A673 (cell line): Measurements from ENCODE around the gene PRKCA. TPM values are rescaled to one million over a fixed set of nuclear protein-coding genes. Genes with fewer than 3 reads are reported as not detected.

Source experiments
- BruUV-seq: library from RNA; stranded (reverse); fragments of 400-500 nt; replicated peaks from 2 replicates; lab custom pipeline; 2021; lab: Mats Ljungman, UMichigan
- CTCF ChIA-PET: fragments of 300-600 bp; sonication (Branson Sonifier 250); formaldehyde crosslinking; loops from one replicate; lab custom pipeline; 2022; ENCODE audit warnings: antibody characterized with exemption; lab: Charles Lee
- POLR2A ChIA-PET: fragments of 300-600 bp; sonication (Branson Sonifier 250); formaldehyde crosslinking; loops from one replicate; lab custom pipeline; 2022; ENCODE audit warnings: antibody characterized with exemption; ENCODE audit not compliant: low non-redundant PET; lab: Charles Lee
- DNase-seq: peaks from one replicate; pipeline ENCODE4 v3.0.0-alpha.2; 2015; ENCODE audit warnings: low spot score
- H3K27ac ChIP-seq: fragments of 200-600 bp; sonication (generic); 2 replicates; pipeline ENCODE4 v1.5.1; 2016; ENCODE audit warnings: mixed run types, low read depth, mild to moderate bottlenecking, mixed read lengths, antibody characterized with exemption, low read length; ENCODE audit not compliant: poor library complexity, severe bottlenecking
- H3K27me3 ChIP-seq: fragments of 200-600 bp; sonication (generic); replicated peaks from 2 replicates; pipeline ENCODE4 v1.6.1; 2017; ENCODE audit warnings: mixed run types, low read depth, mild to moderate bottlenecking, mixed read lengths, antibody characterized with exemption, low read length; ENCODE audit not compliant: insufficient read depth, poor library complexity
- H3K36me3 ChIP-seq: fragments of 200-600 bp; sonication (generic); 2 replicates; pipeline ENCODE4 v1.6.1; 2016; ENCODE audit warnings: mixed run types, mild to moderate bottlenecking, mixed read lengths, antibody characterized with exemption, low read length; ENCODE audit not compliant: insufficient read depth, poor library complexity, severe bottlenecking
- H3K4me1 ChIP-seq: fragments of 200-600 bp; sonication (generic); 2 replicates; pipeline ENCODE4 v1.6.1; 2017; ENCODE audit warnings: mixed run types, mild to moderate bottlenecking, mixed read lengths, antibody characterized with exemption, low read length; ENCODE audit not compliant: insufficient read depth, poor library complexity, severe bottlenecking
- H3K4me3 ChIP-seq: fragments of 200-600 bp; sonication (generic); 2 replicates; pipeline ENCODE4 v1.5.1; 2016; ENCODE audit warnings: low read depth, mixed run types, mild to moderate bottlenecking, mixed read lengths, low read length; ENCODE audit not compliant: poor library complexity, severe bottlenecking
- H3K9me3 ChIP-seq: fragments of 200-600 bp; sonication (generic); 2 replicates; pipeline ENCODE4 v1.6.1; 2016; ENCODE audit warnings: mixed run types, low read depth, mild to moderate bottlenecking, mixed read lengths, antibody characterized with exemption, low read length; ENCODE audit not compliant: poor library complexity, severe bottlenecking
- EZH2 ChIP-seq: fragments of 200-600 bp; sonication (generic); IDR thresholded peaks from 2 replicates; pipeline ENCODE4 v1.6.1; 2017; ENCODE audit warnings: borderline replicate concordance, low read depth, mild to moderate bottlenecking, mixed read lengths, antibody characterized with exemption, low read length; ENCODE audit not compliant: poor library complexity, severe bottlenecking
- intact Hi-C: fragments of 100-400 bp; cut with micrococcal nuclease; formaldehyde crosslinking; loops from one replicate; pipeline ENCODE4 v1.10.0; 2022; ENCODE audit not compliant: unreplicated experiment
- total RNA-seq: library from RNA; stranded (reverse); gene quantifications from 2 replicates; pipeline ENCODE4 v1.2.3, GENCODE V29; 2021
- TF ChIP-seq, protein P1 (sequence below): fragments of 300-800, 200-600 bp; sonication (generic); conservative IDR thresholded peaks from 2 replicates; pipeline ENCODE4 v1.5.1; 2017; ENCODE audit warnings: low read depth, mild to moderate bottlenecking, antibody characterized with exemption, low read length, moderate library complexity, mixed read lengths

The PRKCA gene
- total RNA-seq, 1 experiment from 2014 or later, result 16.3 TPM

DNA sequence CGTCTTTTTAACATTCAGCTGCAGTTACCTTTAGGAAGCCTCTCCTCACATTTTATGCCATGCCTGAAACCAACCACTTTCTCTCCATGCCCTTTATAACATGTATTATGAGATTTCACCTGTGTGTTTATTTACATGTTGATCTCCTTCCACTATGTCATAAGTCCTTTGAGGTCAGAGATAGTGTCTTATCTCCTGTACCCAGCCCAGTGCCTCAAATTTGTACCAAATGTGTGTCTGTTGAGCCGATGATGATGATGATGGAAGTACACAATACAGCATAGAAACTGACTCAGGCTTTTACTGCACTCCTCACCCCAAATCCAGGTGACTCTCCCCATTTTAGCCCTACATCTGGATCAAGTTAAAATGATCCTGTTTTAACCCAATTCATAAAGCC lies 353.0 kb downstream of the PRKCA start:
- CTCF ChIA-PET, result interaction anchor here (1.1 kb wide), 1 partner anchor 18 kb away, joined by 3 read pairs; no protein-coding TSS in a partner anchor
- no peak for DNase-seq

DNA sequence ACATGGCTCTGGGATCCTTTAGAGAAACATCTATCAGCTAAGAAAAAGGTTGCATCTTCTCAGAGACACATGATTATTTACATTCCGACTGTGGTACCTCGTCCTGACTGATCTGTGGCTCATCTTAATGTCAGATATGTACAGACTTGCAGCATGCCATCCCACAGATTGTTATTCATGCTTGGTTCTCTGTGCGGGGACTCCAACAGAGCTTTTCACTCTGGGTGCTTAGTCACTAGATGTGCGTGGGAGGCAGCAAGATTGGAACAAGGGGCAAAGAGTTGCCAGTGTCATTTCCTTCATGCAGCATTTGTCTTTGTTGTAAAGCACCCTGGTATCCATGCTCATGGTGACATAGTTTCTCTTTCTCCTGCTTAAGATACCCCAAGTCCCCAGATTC lies 353.4 kb downstream of the PRKCA start:
- no peaks in the 10 kb centered on the region for H3K27me3 ChIP-seq
- TF ChIP-seq, protein P1, sequence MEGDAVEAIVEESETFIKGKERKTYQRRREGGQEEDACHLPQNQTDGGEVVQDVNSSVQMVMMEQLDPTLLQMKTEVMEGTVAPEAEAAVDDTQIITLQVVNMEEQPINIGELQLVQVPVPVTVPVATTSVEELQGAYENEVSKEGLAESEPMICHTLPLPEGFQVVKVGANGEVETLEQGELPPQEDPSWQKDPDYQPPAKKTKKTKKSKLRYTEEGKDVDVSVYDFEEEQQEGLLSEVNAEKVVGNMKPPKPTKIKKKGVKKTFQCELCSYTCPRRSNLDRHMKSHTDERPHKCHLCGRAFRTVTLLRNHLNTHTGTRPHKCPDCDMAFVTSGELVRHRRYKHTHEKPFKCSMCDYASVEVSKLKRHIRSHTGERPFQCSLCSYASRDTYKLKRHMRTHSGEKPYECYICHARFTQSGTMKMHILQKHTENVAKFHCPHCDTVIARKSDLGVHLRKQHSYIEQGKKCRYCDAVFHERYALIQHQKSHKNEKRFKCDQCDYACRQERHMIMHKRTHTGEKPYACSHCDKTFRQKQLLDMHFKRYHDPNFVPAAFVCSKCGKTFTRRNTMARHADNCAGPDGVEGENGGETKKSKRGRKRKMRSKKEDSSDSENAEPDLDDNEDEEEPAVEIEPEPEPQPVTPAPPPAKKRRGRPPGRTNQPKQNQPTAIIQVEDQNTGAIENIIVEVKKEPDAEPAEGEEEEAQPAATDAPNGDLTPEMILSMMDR, result no peak
- no peak for TF ChIP-seq EZH2
- intact Hi-C loops, result no loop called here
- CTCF ChIA-PET, result interaction anchor here (1.1 kb wide), 1 partner anchor 18 kb away, joined by 3 read pairs; no protein-coding TSS in a partner anchor
- DNase-seq, result peak; percentile 94
- no peaks in the 10 kb centered on the region for H3K36me3 ChIP-seq
- H3K27ac ChIP-seq, result peak overlapping the region; percentile 57
- POLR2A ChIA-PET, result no interaction called here
- H3K4me3 ChIP-seq, result no peak overlapping the region
- H3K9me3 ChIP-seq, result no peaks in the 10 kb centered on the region
- BruUV-seq, result no TSS peak
- H3K4me1 ChIP-seq, result peaks cover 33% of the 10 kb centered on the region

More for the DNA sequence above, 353.0 kb downstream of the PRKCA start:
- POLR2A ChIA-PET, result no interaction called here
- H3K9me3 ChIP-seq, result no peaks in the 10 kb centered on the region
- H3K4me1 ChIP-seq, result peaks cover 33% of the 10 kb centered on the region
- H3K27me3 ChIP-seq, result no peaks in the 10 kb centered on the region
- no peaks in the 10 kb centered on the region for H3K36me3 ChIP-seq
- no peak overlapping the region for H3K4me3 ChIP-seq
- no TSS peak for BruUV-seq
- intact Hi-C loops, result no loop called here
- H3K27ac ChIP-seq, result peak overlapping the region; percentile 57
- TF ChIP-seq EZH2, result no peak
- TF ChIP-seq, protein P1, result no peak

DNA sequence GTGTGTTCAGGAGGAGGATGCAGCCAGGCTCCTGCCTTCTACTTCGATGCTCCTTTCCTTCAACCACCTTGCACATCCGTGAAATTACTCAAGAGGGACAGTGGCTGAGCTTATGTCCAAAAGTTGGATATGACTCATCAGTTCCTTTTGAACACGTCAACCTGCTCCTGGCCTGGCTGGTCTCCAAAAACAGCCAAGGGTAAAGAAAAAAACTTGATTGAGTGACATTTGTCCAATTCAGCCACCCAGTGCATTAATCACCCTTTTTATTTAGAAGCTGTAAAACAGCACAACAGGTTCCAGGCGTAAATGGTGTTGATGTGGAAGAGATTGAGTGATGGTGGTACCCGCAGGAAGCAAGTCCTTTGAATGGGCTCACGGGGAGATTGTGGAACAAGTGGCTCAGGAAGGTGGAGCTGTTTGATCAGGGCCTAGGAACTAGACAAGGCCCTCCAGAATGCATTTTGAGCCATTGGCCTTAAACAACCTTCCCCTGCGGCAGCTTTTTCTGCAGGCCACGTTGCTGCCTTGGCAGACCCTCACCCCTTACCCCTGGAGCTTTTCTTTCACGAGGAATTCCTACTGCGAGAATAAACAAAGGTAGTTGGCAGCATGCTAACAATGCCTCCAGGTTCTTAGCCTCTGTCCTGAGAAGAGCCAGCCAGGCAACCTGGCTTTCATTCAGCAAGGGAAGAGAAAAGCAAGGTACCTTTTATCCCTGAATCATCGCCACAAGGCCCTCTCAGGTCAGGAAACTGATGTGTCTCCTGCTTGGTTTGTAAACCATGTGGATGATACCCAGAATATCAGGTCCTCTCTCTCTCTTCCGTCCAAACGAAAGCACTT lies 359.2 kb downstream of the PRKCA start:
- H3K4me1 ChIP-seq, result peaks cover 22% of the 10 kb centered on the region
- no TSS peak for BruUV-seq
- ChIA-PET CTCF (interaction anchor here (1.1 kb wide), 1 partner anchor 12 kb away, joined by 4 read pairs; no protein-coding TSS in a partner anchor), POLR2A (no interaction called here)
- H3K36me3 ChIP-seq, result no peaks in the 10 kb centered on the region
- DNase-seq, result peak; percentile 14
- H3K9me3 ChIP-seq, result no peaks in the 10 kb centered on the region
- intact Hi-C loops, result no loop called here
- no peak overlapping the region for H3K27ac ChIP-seq
- no peak overlapping the region for H3K4me3 ChIP-seq
- TF ChIP-seq, protein P1, result no peak
- TF ChIP-seq EZH2, result no peak
- no peaks in the 10 kb centered on the region for H3K27me3 ChIP-seq
